Measurements from ENCODE around the gene RNF19B.

DNA sequence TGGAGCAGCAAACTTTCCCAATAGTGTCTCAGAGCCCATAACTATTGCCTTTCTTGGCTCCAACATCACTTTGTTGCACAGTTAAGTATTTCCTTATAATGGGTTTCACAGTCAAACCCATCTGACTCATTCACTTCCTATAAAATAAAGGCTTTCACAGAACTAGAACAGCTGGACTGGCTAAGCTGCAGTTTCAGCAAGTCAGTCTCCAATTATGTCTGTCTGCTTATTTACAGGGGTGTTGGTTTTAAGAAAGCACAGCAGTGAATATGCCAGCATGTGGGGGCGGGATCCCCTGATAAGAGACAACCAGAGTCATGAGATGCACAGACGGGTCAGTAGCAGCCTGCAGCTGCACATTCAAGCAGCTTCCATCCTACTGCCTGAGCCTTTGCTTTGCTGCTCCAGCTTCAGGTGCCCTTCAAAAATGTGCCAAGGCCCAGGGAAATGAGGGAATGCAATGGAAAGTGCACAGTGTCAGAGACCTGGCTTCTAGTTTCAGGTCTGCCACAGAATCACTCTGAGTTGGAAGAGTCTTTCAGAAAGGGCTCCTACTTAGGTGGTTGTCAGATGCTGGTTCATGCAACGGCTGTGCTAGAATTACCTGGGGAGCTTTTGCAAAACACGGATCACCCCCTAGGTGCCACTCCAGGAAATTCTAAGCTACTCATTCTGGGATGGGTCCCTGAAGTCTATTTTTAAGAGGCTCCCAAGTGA lies 24.8 kb downstream of the RNF19B start:
- TF ChIP-seq ZFX (IDR thresholded peaks at IDR 0.05) = no peak
- no peak for TF ChIP-seq CTCF (IDR thresholded peaks at IDR 0.05 in 2 of 3, conservative IDR thresholded peaks at IDR 0.05 in 1 of 3; ENCODE audit: borderline replicate concordance in 1 of 3, insufficient read depth in 1 of 3, low read depth in 2 of 3, low read length in 2 of 3)
- TF ChIP-seq POLR2A (IDR thresholded peaks at IDR 0.05; ENCODE audit: borderline replicate concordance, extremely low read depth, insufficient read depth, insufficient read length) = no peak
- TF ChIP-seq FOSL1 (IDR thresholded peaks at IDR 0.05; ENCODE audit: low read depth) = no peak
- TF ChIP-seq EGR1 (IDR thresholded peaks at IDR 0.05; ENCODE audit: low read depth) = no peak
- TF ChIP-seq ATF3 (IDR thresholded peaks at IDR 0.05) = no peak
- no peak for TF ChIP-seq SRF (IDR thresholded peaks at IDR 0.05; ENCODE audit: low read depth)
- no peak for TF ChIP-seq TCF7L2 (IDR thresholded peaks at IDR 0.05; ENCODE audit: borderline replicate concordance, extremely low read depth, insufficient read depth, insufficient read length)
- no peak for TF ChIP-seq SP1 (IDR thresholded peaks at IDR 0.05; ENCODE audit: low read depth)
- no peak for TF ChIP-seq JUND (IDR thresholded peaks at IDR 0.05)
- TF ChIP-seq SIN3A (IDR thresholded peaks at IDR 0.05; ENCODE audit: low read depth) = no peak
- TF ChIP-seq, protein P1, sequence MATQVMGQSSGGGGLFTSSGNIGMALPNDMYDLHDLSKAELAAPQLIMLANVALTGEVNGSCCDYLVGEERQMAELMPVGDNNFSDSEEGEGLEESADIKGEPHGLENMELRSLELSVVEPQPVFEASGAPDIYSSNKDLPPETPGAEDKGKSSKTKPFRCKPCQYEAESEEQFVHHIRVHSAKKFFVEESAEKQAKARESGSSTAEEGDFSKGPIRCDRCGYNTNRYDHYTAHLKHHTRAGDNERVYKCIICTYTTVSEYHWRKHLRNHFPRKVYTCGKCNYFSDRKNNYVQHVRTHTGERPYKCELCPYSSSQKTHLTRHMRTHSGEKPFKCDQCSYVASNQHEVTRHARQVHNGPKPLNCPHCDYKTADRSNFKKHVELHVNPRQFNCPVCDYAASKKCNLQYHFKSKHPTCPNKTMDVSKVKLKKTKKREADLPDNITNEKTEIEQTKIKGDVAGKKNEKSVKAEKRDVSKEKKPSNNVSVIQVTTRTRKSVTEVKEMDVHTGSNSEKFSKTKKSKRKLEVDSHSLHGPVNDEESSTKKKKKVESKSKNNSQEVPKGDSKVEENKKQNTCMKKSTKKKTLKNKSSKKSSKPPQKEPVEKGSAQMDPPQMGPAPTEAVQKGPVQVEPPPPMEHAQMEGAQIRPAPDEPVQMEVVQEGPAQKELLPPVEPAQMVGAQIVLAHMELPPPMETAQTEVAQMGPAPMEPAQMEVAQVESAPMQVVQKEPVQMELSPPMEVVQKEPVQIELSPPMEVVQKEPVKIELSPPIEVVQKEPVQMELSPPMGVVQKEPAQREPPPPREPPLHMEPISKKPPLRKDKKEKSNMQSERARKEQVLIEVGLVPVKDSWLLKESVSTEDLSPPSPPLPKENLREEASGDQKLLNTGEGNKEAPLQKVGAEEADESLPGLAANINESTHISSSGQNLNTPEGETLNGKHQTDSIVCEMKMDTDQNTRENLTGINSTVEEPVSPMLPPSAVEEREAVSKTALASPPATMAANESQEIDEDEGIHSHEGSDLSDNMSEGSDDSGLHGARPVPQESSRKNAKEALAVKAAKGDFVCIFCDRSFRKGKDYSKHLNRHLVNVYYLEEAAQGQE (IDR thresholded peaks at IDR 0.05; ENCODE audit: low read depth) = no peak
- no peak for TF ChIP-seq CEBPB (IDR thresholded peaks at IDR 0.05; ENCODE audit: low read depth)

All from HCT116 (cell line).